Caco-2 (cell line): Measurements from ENCODE around the gene TBPL2. TPM values are rescaled to one million over a fixed set of nuclear protein-coding genes. Genes with fewer than 3 reads are reported as not detected.
"Not testable (repeated sequence)": the region's sequence is repeated elsewhere in the genome, so short reads cannot be mapped to it uniquely, and the experiment has no call there.

Experiments
- BruUV-seq: library from RNA; stranded (reverse); fragments of 400-500 nt; replicated peaks from 2 replicates; lab custom pipeline; 2021; lab: Mats Ljungman, UMichigan
- CTCF ChIA-PET: fragments of 300-600 bp; sonication (Branson Sonifier 250); formaldehyde crosslinking; loops from one replicate; lab custom pipeline; 2022; ENCODE audit warnings: antibody characterized with exemption; lab: Charles Lee
- POLR2A ChIA-PET: fragments of 300-600 bp; sonication (Branson Sonifier 250); formaldehyde crosslinking; loops from one replicate; lab custom pipeline; 2022; ENCODE audit warnings: antibody characterized with exemption; lab: Charles Lee
- DNase-seq, 2 experiments: peaks; one replicate each; pipeline versions ENCODE4 v3.0.0 to v3.0.0-alpha.2; 2020 to 2022
- H3K27me3 ChIP-seq: replicated peaks from 2 replicates; pipeline ENCODE4 v1.6.0; 2011; ENCODE audit warnings: low read length; ENCODE audit not compliant: control insufficient read depth, insufficient read depth
- H3K36me3 ChIP-seq: 2 replicates; pipeline ENCODE4 v1.5.1; 2011; ENCODE audit warnings: low read length; ENCODE audit not compliant: control insufficient read depth, insufficient read depth
- H3K4me1 ChIP-seq: fragments of 250-450 bp; sonication (Bioruptor Pico); 2 replicates; pipeline ENCODE4 v1.5.1; 2020; ENCODE audit warnings: mild to moderate bottlenecking
- H3K4me3 ChIP-seq: 2 replicates; pipeline ENCODE4 v1.5.1; 2011; ENCODE audit warnings: low read depth, mild to moderate bottlenecking, control low read depth, low read length
- H3K9me3 ChIP-seq: fragments of 250-450 bp; sonication (Bioruptor Pico); 2 replicates; pipeline ENCODE4 v1.5.1; 2020; ENCODE audit warnings: mild to moderate bottlenecking, moderate library complexity
- H3K27ac Mint-ChIP-seq: one replicate; pipeline ENCODE4 v1.8.0; 2022; ENCODE audit warnings: mixed read lengths; ENCODE audit not compliant: unreplicated experiment
- H3K27me3 Mint-ChIP-seq: one replicate; pipeline ENCODE4 v1.8.0; 2022; ENCODE audit warnings: mixed read lengths; ENCODE audit not compliant: insufficient read depth, unreplicated experiment
- H3K36me3 Mint-ChIP-seq: one replicate; pipeline ENCODE4 v1.8.0; 2022; ENCODE audit warnings: mild to moderate bottlenecking, mixed read lengths; ENCODE audit not compliant: insufficient read depth, unreplicated experiment
- H3K4me1 Mint-ChIP-seq: one replicate; pipeline ENCODE4 v1.8.0; 2022; ENCODE audit warnings: low read depth, mixed read lengths; ENCODE audit not compliant: unreplicated experiment
- H3K4me3 Mint-ChIP-seq: one replicate; pipeline ENCODE4 v1.8.0; 2022; ENCODE audit warnings: mild to moderate bottlenecking, moderate library complexity, mixed read lengths; ENCODE audit not compliant: unreplicated experiment
- H3K9me3 Mint-ChIP-seq: one replicate; pipeline ENCODE4 v1.8.0; 2022; ENCODE audit warnings: mixed read lengths; ENCODE audit not compliant: unreplicated experiment
- CTCF ChIP-seq, 2 experiments: fragments of 200-600 bp in 1 of 2; IDR thresholded peaks; 1 replicate in 1 of 2; 2 replicates in 1 of 2; pipeline versions ENCODE4 v1.5.1 to v1.8.0; 2011 to 2022; ENCODE audit warnings: antibody characterized with exemption in 1 of 2, control low read depth in 1 of 2, inconsistent platforms in 1 of 2, low read depth in 1 of 2, low read length in 1 of 2, mild to moderate bottlenecking in 1 of 2, moderate library complexity in 1 of 2; ENCODE audit not compliant: insufficient read depth in 1 of 2, severe bottlenecking in 1 of 2, unreplicated experiment in 1 of 2
- intact Hi-C: fragments of 100-400 bp; cut with micrococcal nuclease; formaldehyde crosslinking; loops from one replicate; pipeline ENCODE4 v1.10.0; 2022; ENCODE audit not compliant: unreplicated experiment
- total RNA-seq: library from RNA; stranded (reverse); gene quantifications from 2 replicates; pipeline ENCODE4 v1.2.3, GENCODE V29; 2022

Gene TBPL2
- total RNA-seq, 1 experiment from 2014 or later = not detected

- no peaks in the 10 kb centered on the region for H3K9me3 Mint-ChIP-seq
- DNase-seq = no peak
- no TSS peak for BruUV-seq
- no peak overlapping the region for H3K27ac Mint-ChIP-seq
- no peaks in the 10 kb centered on the region for H3K36me3 Mint-ChIP-seq
- H3K27me3 Mint-ChIP-seq = no peaks in the 10 kb centered on the region
- H3K9me3 ChIP-seq = no peaks in the 10 kb centered on the region
- intact Hi-C loops = no loop called here
- peaks cover 7% of the 10 kb centered on the region for H3K4me1 Mint-ChIP-seq
- ChIA-PET CTCF (no interaction called here), POLR2A (no interaction called here)
- no peak overlapping the region for H3K4me3 Mint-ChIP-seq
- no peaks in the 10 kb centered on the region for H3K27me3 ChIP-seq
- TF ChIP-seq CTCF (IDR thresholded peaks at IDR 0.05; ENCODE audit: insufficient read depth in 1 of 2, low read depth in 1 of 2, low read length in 1 of 2, severe bottlenecking in 1 of 2, unreplicated experiment in 1 of 2) = no peak
- H3K36me3 ChIP-seq = no peaks in the 10 kb centered on the region
- H3K4me1 ChIP-seq = no peaks in the 10 kb centered on the region
- H3K4me3 ChIP-seq = no peak overlapping the region
Measured at GRCh38 chr14:55481769-55482168, 41.4 kb upstream of the TBPL2 start.

GRCh38 chr14:55477680-55478079 lies 37.3 kb upstream of the TBPL2 start:
- H3K27me3 ChIP-seq = no peaks in the 10 kb centered on the region
- H3K27me3 Mint-ChIP-seq = no peaks in the 10 kb centered on the region
- no peaks in the 10 kb centered on the region for H3K4me1 Mint-ChIP-seq
- H3K36me3 ChIP-seq = no peaks in the 10 kb centered on the region
- H3K27ac Mint-ChIP-seq = no peak overlapping the region
- BruUV-seq = no TSS peak
- intact Hi-C loops = no loop called here
- ChIA-PET CTCF (no interaction called here), POLR2A (no interaction called here)
- no peaks in the 10 kb centered on the region for H3K36me3 Mint-ChIP-seq
- no peaks in the 10 kb centered on the region for H3K9me3 Mint-ChIP-seq
- H3K9me3 ChIP-seq = no peaks in the 10 kb centered on the region
- no peak for DNase-seq
- TF ChIP-seq CTCF (IDR thresholded peaks at IDR 0.05; ENCODE audit: insufficient read depth in 1 of 2, low read depth in 1 of 2, low read length in 1 of 2, severe bottlenecking in 1 of 2, unreplicated experiment in 1 of 2) = no peak
- H3K4me3 Mint-ChIP-seq = no peak overlapping the region
- no peaks in the 10 kb centered on the region for H3K4me1 ChIP-seq
- H3K4me3 ChIP-seq = no peak overlapping the region

GRCh38 chr14:55476448-55476847 lies 36.0 kb upstream of the TBPL2 start:
- intact Hi-C loops, H3K9me3 Mint-ChIP-seq, POLR2A ChIA-PET, H3K4me1 ChIP-seq, H3K9me3 ChIP-seq, H3K27me3 ChIP-seq, H3K27ac Mint-ChIP-seq, H3K36me3 Mint-ChIP-seq, H3K27me3 Mint-ChIP-seq, H3K36me3 ChIP-seq, H3K4me1 Mint-ChIP-seq, CTCF ChIA-PET, BruUV-seq, H3K4me3 ChIP-seq, DNase-seq, H3K4me3 Mint-ChIP-seq: not testable (repeated sequence)

- no TSS peak for BruUV-seq
- no peak for TF ChIP-seq CTCF (IDR thresholded peaks at IDR 0.05; ENCODE audit: insufficient read depth in 1 of 2, low read depth in 1 of 2, low read length in 1 of 2, severe bottlenecking in 1 of 2, unreplicated experiment in 1 of 2)
- H3K4me3 Mint-ChIP-seq = no peak overlapping the region
- DNase-seq = no peak
- H3K36me3 Mint-ChIP-seq = no peaks in the 10 kb centered on the region
- no peaks in the 10 kb centered on the region for H3K4me1 Mint-ChIP-seq
- H3K4me3 ChIP-seq = no peak overlapping the region
- POLR2A ChIA-PET = no interaction called here
- CTCF ChIA-PET = no interaction called here
- peaks cover 21% of the 10 kb centered on the region for H3K9me3 Mint-ChIP-seq
- no peaks in the 10 kb centered on the region for H3K27me3 ChIP-seq
- no peaks in the 10 kb centered on the region for H3K9me3 ChIP-seq
- no peaks in the 10 kb centered on the region for H3K36me3 ChIP-seq
- no peak overlapping the region for H3K27ac Mint-ChIP-seq
- no peaks in the 10 kb centered on the region for H3K4me1 ChIP-seq
- no peaks in the 10 kb centered on the region for H3K27me3 Mint-ChIP-seq
- intact Hi-C loops = no loop called here
Measured at GRCh38 chr14:55473786-55474185, 33.4 kb upstream of the TBPL2 start.
